Mammary epithelial cell (primary cell): ENCODE measurements around the gene TRABD2B.

Experiments
- EZH2 ChIP-seq: IDR thresholded peaks from 2 replicates; pipeline ENCODE4 v1.6.1; 2012; ENCODE audit warnings: low read length, inconsistent platforms, borderline replicate concordance
- TF ChIP-seq, protein P1 (sequence below), 2 donors: IDR thresholded peaks in 1 of 2; conservative IDR thresholded peaks in 1 of 2; 2 replicates each; pipeline ENCODE4 v1.5.1; 2011 to 2012; ENCODE audit warnings: inconsistent platforms in 2 of 2, low read length in 2 of 2, mild to moderate bottlenecking in 2 of 2, control low read depth in 1 of 2, low read depth in 1 of 2; ENCODE audit not compliant: insufficient read depth in 1 of 2; ENCODE audit errors: extremely low read depth in 1 of 2

DNA sequence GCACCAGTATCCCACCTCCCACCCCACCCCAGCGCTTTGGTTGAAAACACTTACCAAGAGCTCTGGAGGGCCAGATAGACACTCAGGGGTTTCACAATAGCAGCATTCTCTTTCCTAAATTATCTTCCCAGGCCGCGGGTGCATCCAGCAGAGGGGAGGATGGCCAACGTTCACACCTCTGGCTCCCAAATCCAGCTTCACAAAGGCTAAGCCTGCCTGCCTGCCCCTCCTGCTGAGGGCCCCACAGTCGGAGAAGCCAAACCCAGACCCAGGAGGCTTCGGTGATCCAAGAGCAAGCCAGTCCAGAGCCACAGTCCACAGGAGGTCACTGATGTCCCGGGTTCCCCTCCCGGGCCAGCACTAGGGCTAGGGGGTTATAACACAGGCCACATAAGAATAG, 231.9 kb downstream of the TRABD2B start:
- TF ChIP-seq, protein P1, sequence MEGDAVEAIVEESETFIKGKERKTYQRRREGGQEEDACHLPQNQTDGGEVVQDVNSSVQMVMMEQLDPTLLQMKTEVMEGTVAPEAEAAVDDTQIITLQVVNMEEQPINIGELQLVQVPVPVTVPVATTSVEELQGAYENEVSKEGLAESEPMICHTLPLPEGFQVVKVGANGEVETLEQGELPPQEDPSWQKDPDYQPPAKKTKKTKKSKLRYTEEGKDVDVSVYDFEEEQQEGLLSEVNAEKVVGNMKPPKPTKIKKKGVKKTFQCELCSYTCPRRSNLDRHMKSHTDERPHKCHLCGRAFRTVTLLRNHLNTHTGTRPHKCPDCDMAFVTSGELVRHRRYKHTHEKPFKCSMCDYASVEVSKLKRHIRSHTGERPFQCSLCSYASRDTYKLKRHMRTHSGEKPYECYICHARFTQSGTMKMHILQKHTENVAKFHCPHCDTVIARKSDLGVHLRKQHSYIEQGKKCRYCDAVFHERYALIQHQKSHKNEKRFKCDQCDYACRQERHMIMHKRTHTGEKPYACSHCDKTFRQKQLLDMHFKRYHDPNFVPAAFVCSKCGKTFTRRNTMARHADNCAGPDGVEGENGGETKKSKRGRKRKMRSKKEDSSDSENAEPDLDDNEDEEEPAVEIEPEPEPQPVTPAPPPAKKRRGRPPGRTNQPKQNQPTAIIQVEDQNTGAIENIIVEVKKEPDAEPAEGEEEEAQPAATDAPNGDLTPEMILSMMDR (conservative IDR thresholded peaks at IDR 0.05 in 1 of 2, IDR thresholded peaks at IDR 0.05 in 1 of 2; ENCODE audit: extremely low read depth in 1 of 2, insufficient read depth in 1 of 2, low read depth in 1 of 2, low read length in 2 of 2), result no peak
- TF ChIP-seq EZH2, result no peak
